ENCODE results near the gene HCST.
"Not testable (repeated sequence)": the region's sequence is repeated elsewhere in the genome, so short reads cannot be mapped to it uniquely, and the experiment has no call there.

HCST gene

GRCh38 chr19:35907377-35907745 lies 5.0 kb downstream of the HCST start:
- no peak for DNase-seq

GRCh38 chr19:35908010-35908441 lies 5.7 kb downstream of the HCST start, which contains the start of gene TYROBP:
TSS of gene TYROBP (minus strand) at chr19:35908295. CDS start at chr19:35908228, 67 bp downstream.
- no peak for DNase-seq

GRCh38 chr19:35908973-35909683 lies 6.8 kb downstream of the HCST start:
- DNase-seq, result peak; percentile 91

GRCh38 chr19:35909684-35910035 lies 7.3 kb downstream of the HCST start:
- DNase-seq, result no peak

GRCh38 chr19:35910355-35910754 lies 8.0 kb downstream of the HCST start:
- DNase-seq, result not testable (repeated sequence)

- DNase-seq, result no peak
Measured at GRCh38 chr19:35911173-35911572, 8.8 kb downstream of the HCST start.

GRCh38 chr19:35911790-35912189 lies 9.5 kb downstream of the HCST start:
- DNase-seq, result no peak

GRCh38 chr19:35913589-35913988 lies 11.3 kb downstream of the HCST start:
- no peak for DNase-seq

- DNase-seq, result no peak
Measured at GRCh38 chr19:35915443-35915842, 13.1 kb downstream of the HCST start.

- no peak for DNase-seq
Measured at GRCh38 chr19:35919306-35919705, 17.0 kb downstream of the HCST start.

- DNase-seq, result no peak
Measured at GRCh38 chr19:35921012-35921411, 18.7 kb downstream of the HCST start.

GRCh38 chr19:35925501-35925900 lies 23.2 kb downstream of the HCST start:
- no peak for DNase-seq

GRCh38 chr19:35928507-35928906 lies 26.2 kb downstream of the HCST start:
- DNase-seq, result peak; percentile 53

GRCh38 chr19:35929876-35930275 lies 27.5 kb downstream of the HCST start:
- no peak for DNase-seq

- peak; percentile 100 for DNase-seq
Measured at GRCh38 chr19:35931161-35931873, 29.0 kb downstream of the HCST start.

GRCh38 chr19:35931874-35932202 lies 29.5 kb downstream of the HCST start:
- DNase-seq, result no peak

- no peak for DNase-seq
Measured at GRCh38 chr19:35932291-35932936, 30.1 kb downstream of the HCST start.

GRCh38 chr19:35935911-35936737 lies 33.8 kb downstream of the HCST start, which contains the start of gene LRFN3:
TSS of gene LRFN3 (plus strand) at chr19:35936374. CDS start at chr19:35939426, 3,052 bp downstream.
- DNase-seq, result peak; percentile 16

- no peak for DNase-seq
Measured at GRCh38 chr19:35936738-35937268, 34.5 kb downstream of the HCST start.

- no peak for DNase-seq
Measured at GRCh38 chr19:35937345-35938281, 35.3 kb downstream of the HCST start.
